ENCODE results near the gene OR8A1.
"Not testable (repeated sequence)": the region's sequence is repeated elsewhere in the genome, so short reads cannot be mapped to it uniquely, and the experiment has no call there.

The OR8A1 gene

DNA sequence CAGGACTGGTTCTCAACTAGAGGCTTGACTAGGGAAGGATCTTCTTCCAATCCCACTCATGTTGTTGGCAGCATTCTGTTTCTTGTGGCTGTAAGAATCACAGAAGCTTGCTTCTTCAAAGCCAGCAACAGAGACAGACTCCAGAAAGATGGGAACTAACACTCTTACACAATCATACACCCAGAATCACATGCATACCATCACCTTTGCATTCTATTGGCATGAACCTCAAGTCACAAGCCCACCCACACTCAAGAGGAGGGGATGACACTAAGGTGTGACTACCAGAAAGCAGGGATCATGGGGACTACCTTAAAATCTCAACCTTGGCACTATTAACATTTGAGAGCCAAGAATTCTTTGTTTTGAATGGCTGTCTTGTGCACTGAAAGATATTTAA, 27.8 kb downstream of the OR8A1 start:
- DNase-seq = no peak

DNA sequence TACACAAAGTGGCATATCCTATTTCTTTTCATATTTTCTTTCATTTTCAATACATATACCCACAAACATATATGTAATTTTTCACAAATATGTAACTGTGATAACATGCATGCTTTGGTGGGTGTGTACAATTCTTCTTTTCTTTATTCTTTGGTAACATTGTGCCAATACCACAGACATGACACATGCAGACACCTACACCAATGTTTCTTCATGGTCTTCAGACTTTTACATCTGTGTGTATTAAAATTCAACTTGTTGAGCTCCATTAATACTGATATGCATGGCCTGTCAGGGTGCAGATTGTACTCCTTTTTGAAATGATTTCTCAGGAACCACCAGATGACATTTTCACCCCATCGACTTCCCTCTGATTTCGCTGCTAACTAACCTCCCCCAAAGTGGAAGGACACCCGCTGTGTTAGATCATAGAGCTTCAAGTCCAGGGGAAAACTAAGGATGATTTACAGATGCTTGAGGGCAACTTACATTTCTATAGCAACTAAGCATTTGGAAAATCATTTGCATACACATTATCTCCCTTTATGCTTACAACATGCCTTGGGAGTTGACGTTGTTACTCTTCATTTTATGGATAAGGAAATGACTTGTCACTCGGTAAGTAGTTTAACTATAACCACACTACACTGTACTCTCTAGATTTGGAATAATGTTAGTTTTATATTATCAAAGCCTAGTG, 31.0 kb downstream of the OR8A1 start:
- no peak for DNase-seq

DNA sequence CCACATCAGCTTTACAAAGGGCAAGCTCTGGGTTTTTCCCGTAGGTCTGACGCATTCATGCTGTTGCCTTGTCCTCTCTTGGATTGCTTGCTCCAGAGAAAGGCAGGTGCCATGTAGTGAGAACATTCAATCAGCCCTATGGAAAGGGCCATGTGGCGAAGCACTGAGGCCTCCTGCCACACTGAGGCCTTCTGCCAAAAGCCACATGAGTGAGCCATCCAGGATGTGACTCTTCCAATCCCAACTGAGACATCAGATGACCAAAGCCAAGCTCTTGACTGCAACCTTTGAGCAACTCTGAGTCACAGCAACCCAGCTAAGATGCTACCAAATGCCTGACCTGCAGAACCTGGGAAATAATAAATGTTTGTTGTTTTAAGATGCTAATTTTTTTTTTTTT, 32.4 kb downstream of the OR8A1 start:
- no peak for DNase-seq

DNA sequence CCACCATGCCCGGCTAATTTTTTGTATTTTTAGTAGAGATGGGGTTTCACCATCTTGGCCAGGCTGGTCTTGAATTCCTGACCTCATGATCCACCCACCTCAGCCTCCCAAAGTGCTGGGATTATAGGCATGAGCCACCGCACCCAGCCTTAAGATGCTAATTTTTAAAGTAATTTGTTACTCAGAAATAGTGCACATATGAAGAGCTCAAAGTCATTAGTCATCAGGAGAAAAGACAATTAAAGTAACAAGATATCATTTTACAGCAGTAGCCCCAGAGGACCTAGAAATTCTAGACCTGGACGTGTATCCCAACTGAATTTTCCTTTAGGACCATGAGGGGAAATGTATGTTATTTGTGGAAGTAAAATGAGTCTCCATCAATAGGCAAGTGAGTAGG, 32.9 kb downstream of the OR8A1 start:
- DNase-seq = not testable (repeated sequence)

DNA sequence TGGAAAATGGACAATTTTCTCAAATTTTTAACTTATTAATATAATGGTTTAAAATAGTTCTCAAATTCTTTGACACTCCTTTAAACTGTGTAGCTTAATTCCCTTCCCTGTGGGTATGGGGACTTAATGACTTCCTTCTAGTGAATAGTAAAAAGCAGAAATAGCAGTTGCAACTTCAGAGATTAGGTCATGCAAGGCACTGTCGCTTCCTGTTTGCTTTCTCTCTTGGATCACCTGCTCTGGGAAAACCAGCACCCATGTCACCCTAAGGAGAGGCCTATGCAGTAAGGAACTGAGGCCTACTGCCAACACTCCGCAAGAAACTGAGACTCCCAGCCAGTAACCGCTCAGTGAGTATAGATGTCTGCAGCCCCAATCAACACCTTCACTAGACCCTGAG, 35.9 kb downstream of the OR8A1 start:
- DNase-seq = no peak

DNA sequence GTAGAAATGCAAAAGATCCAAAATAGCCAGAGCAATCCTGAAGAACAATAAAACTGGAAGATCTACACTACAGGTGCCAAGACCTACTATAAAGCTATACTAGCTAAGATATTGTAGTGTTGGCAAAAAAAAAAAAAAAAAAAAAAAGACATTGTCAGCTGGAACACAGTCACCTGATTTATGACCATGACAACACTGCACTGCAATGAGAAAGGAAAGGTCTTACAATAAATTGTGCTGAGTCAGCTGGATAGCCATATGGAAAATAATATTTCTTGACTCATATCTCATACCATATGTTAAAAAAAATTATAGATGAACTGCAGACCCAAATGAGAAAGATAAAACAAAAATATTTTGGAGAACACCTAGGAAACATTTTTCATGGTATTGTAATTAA, 38.4 kb downstream of the OR8A1 start:
- DNase-seq = no peak

DNA sequence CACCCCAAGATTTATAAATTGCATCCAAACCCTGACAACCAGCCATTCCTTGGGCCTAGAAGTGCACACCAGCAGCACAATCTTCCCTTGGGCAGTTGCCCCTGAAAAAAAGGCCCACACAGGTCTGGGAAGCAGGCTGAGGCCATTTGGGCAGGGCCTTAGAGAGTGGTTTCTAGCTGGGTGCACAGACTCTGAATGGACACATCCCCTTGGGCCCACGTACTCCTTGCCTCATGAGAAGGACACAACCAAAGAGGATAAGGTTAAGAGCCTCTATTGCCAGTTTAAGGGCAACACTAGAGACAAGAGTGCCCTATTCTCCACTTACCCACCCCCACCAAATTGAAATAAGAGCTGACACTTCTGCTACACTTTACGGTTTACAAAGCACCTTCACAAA, 40.5 kb downstream of the OR8A1 start:
- DNase-seq = no peak

DNA sequence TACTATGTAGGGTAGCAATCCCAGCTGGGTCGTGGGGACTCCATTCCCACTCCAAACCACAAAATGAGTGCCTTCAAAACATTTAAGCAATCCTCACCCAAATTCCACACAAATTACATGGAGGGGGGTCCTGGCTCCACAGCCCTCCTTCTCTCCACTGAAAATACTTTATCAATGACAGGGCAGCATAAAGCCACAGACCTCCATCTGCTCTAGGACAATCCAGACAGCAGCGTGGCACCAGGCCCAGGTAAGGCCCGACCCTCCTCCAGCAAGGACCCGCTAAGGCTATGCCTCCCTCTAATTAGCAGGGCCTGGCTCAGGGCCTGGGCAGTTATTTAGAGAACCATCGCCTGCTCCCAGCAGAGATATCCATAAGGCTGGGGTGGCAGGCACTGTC, 41.3 kb downstream of the OR8A1 start, which contains the start of gene PANX3:
Gene PANX3 (plus strand): TSS at position 365 of the 400 bp plus-strand sequence. CDS start 129 bp downstream, outside the sequence.
- no peak for DNase-seq

DNA sequence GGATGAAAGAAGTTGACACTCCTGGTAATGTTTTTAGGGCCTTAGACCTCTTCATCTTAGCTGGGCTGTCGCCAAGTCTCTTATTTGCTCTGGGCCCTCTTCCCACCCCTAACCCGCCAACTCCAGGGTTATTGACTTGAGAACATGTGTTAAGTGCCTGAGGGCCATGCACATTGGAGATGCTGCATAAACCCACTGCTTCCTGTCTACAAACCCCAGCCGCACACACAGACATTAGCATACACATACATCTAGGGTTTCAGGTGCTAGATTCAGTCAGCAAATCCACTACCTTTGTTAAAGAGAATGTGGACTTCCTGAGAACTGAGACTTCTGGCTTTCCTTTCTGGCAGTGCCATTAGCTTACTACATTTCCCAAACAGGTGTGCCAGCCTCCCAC, 42.2 kb downstream of the OR8A1 start:
- DNase-seq = no peak

DNA sequence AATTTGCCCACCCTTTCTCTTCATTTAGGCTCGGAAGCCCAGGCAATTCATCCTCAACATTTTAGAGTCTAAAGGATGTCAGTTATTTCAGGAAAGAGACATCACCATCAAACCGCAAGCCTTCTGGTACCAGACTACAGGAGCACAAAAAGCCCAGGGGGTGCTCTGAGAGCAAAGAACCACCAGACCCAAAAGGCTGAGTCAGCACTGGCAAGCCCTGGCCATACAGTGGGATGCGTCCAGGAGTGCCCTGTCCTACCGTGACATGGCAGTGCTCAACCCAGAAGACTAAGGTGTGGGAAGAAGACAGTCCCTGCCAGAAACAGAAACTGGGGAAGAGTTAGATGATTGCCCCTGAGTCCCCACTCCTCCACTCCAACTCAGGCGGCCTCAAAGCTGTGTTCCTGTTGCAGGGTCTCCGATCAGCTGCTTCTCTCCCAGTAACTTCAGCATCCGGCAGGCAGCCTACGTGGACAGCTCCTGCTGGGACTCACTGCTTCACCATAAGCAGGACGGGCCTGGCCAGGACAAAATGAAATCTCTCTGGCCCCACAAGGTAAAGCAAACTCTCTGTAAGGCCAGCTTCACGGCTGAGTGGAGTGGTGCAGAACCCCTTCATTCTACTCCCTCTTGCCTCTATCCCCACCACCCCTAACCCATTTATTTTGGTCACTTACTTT, 42.9 kb downstream of the OR8A1 start:
- DNase-seq = no peak

DNA sequence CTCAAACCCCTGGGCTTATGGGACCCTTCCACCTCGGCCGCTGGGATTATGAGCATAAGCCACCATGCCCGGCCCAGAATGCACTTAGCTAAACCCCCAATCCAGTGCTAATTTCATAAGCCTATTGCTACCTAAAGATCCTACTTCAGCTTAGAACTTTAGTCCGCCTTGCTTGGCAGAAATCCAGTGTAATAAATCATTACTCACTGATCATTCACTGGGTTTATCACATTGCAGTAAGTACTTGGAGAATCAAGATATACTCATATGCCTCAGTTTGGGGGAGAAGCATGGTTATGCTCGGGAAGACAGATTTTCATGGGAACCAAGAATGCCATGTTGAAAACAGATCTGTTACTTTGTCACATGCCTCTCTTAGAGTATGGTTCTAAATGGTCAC, 49.1 kb downstream of the OR8A1 start:
- DNase-seq = no peak

All from activated CD8-positive, alpha-beta memory T cell treated with anti-CD3 and anti-CD28 coated beads for 24 hours (primary cell).